WTC11 (cell line): Measurements from ENCODE around the gene BATF2. TPM values are rescaled to one million over a fixed set of nuclear protein-coding genes. Genes with fewer than 3 reads are reported as not detected.

Source experiments
- ATAC-seq: fragments of 200-7000 bp; cut with Tn5 transposase; 2 replicates; pipeline ENCODE4 v1.10.0; 2021; ENCODE audit warnings: mild to moderate bottlenecking, moderate library complexity
- CTCF ChIA-PET: fragments of 300-600 bp; sonication (Branson Sonifier 250); formaldehyde crosslinking; loops from one replicate; lab custom pipeline; 2021; ENCODE audit warnings: antibody characterized with exemption; lab: Charles Lee
- POLR2A ChIA-PET: fragments of 350-600 bp; sonication (Branson Sonifier 250); formaldehyde crosslinking; loops from one replicate; lab custom pipeline; 2021; ENCODE audit warnings: antibody characterized with exemption; lab: Charles Lee
- DNase-seq: peaks from one replicate; pipeline ENCODE4 v3.0.0; 2021; ENCODE audit warnings: low spot score
- H3K27ac Mint-ChIP-seq: 2 replicates; pipeline ENCODE4 v1.8.0; 2021; ENCODE audit warnings: mixed read lengths
- H3K27me3 Mint-ChIP-seq: 2 replicates; pipeline ENCODE4 v1.8.0; 2021; ENCODE audit warnings: low read depth, mild to moderate bottlenecking, moderate library complexity, mixed read lengths
- H3K36me3 Mint-ChIP-seq: 2 replicates; pipeline ENCODE4 v1.8.0; 2021; ENCODE audit warnings: mixed read lengths
- H3K4me1 Mint-ChIP-seq: 2 replicates; pipeline ENCODE4 v1.8.0; 2022; ENCODE audit warnings: mixed read lengths
- H3K4me3 Mint-ChIP-seq: 2 replicates; pipeline ENCODE4 v1.8.0; 2021; ENCODE audit warnings: mild to moderate bottlenecking, moderate library complexity, mixed read lengths
- H3K9me3 Mint-ChIP-seq: 2 replicates; pipeline ENCODE4 v1.8.0; 2021; ENCODE audit warnings: mixed read lengths
- AFF4 ChIP-seq: sonication (generic); formaldehyde crosslinking; IDR thresholded peaks from 2 replicates; pipeline ENCODE4 v1.8.1; 2023; ENCODE audit warnings: mild to moderate bottlenecking, missing genetic modification reagents, borderline replicate concordance
- EMX1 ChIP-seq: fragments of 250-450 bp; sonication (Bioruptor Pico); IDR thresholded peaks from 2 replicates; pipeline ENCODE4 v1.8.0; 2021; ENCODE audit warnings: mild to moderate bottlenecking
- ERG ChIP-seq: fragments of 250-450 bp; sonication (Bioruptor Pico); IDR thresholded peaks from 2 replicates; pipeline ENCODE4 v1.8.0; 2021; ENCODE audit warnings: mild to moderate bottlenecking
- FOXJ3 ChIP-seq: sonication (generic); formaldehyde crosslinking; IDR thresholded peaks from 2 replicates; pipeline ENCODE4 v1.9.0; 2021; ENCODE audit warnings: missing genetic modification reagents, mild to moderate bottlenecking, borderline replicate concordance
- GRHL2 ChIP-seq: fragments of 250-450 bp; sonication (Bioruptor Pico); IDR thresholded peaks from 2 replicates; pipeline ENCODE4 v1.8.0; 2022; ENCODE audit warnings: mild to moderate bottlenecking, moderate library complexity; ENCODE audit not compliant: insufficient replicate concordance, severe bottlenecking
- HMGA2 ChIP-seq: fragments of 250-450 bp; sonication (Bioruptor Pico); IDR thresholded peaks from 2 replicates; pipeline ENCODE4 v1.4.0; 2021; ENCODE audit warnings: mild to moderate bottlenecking, moderate library complexity
- IRF1 ChIP-seq: sonication (generic); formaldehyde crosslinking; IDR thresholded peaks from 2 replicates; pipeline ENCODE4 v1.8.0; 2023; ENCODE audit warnings: missing genetic modification reagents
- IRF2 ChIP-seq: sonication (generic); formaldehyde crosslinking; IDR thresholded peaks from 2 replicates; pipeline ENCODE4 v1.8.0; 2022; ENCODE audit warnings: low read depth, missing genetic modification reagents, borderline replicate concordance
- JAZF1 ChIP-seq: fragments of 250-450 bp; sonication (Bioruptor Pico); IDR thresholded peaks from 2 replicates; pipeline ENCODE4 v1.9.0; 2021; ENCODE audit warnings: moderate library complexity, mild to moderate bottlenecking, inconsistent platforms
- KAT7 ChIP-seq: sonication (generic); formaldehyde crosslinking; IDR thresholded peaks from 2 replicates; pipeline ENCODE4 v1.8.1; 2023; ENCODE audit warnings: missing genetic modification reagents, mild to moderate bottlenecking, borderline replicate concordance
- MYBL2 ChIP-seq: sonication (generic); formaldehyde crosslinking; IDR thresholded peaks from 2 replicates; pipeline ENCODE4 v1.8.1; 2023; ENCODE audit warnings: mild to moderate bottlenecking, moderate library complexity, missing genetic modification reagents
- NFATC4 ChIP-seq: fragments of 250-450 bp; sonication (Bioruptor Pico); IDR thresholded peaks from 2 replicates; pipeline ENCODE4 v1.9.0; 2021; ENCODE audit warnings: mild to moderate bottlenecking
- NR3C1 ChIP-seq: sonication (generic); formaldehyde crosslinking; conservative IDR thresholded peaks from 2 replicates; pipeline ENCODE4 v1.8.1; 2023; ENCODE audit warnings: low read depth, mild to moderate bottlenecking, missing genetic modification reagents
- OVOL2 ChIP-seq: fragments of 250-450 bp; sonication (Bioruptor Pico); IDR thresholded peaks from 2 replicates; pipeline ENCODE4 v1.9.0; 2021; ENCODE audit warnings: mild to moderate bottlenecking, borderline replicate concordance
- PRDM15 ChIP-seq: sonication (generic); formaldehyde crosslinking; IDR thresholded peaks from 2 replicates; pipeline ENCODE4 v1.8.0; 2022; ENCODE audit warnings: missing genetic modification reagents
- PREB ChIP-seq: sonication (generic); formaldehyde crosslinking; IDR thresholded peaks from 2 replicates; pipeline ENCODE4 v1.8.1; 2022; ENCODE audit warnings: mild to moderate bottlenecking, missing genetic modification reagents, moderate library complexity, borderline replicate concordance
- PRRX2 ChIP-seq: fragments of 250-450 bp; sonication (Bioruptor Pico); IDR thresholded peaks from 2 replicates; pipeline ENCODE4 v1.8.0; 2021; ENCODE audit warnings: mild to moderate bottlenecking
- SP1 ChIP-seq: sonication (generic); formaldehyde crosslinking; conservative IDR thresholded peaks from 2 replicates; pipeline ENCODE4 v1.8.1; 2022; ENCODE audit warnings: missing genetic modification reagents
- ZBTB21 ChIP-seq: sonication (generic); formaldehyde crosslinking; IDR thresholded peaks from 2 replicates; pipeline ENCODE4 v1.8.1; 2023; ENCODE audit warnings: mild to moderate bottlenecking, missing genetic modification reagents, borderline replicate concordance
- ZBTB43 ChIP-seq: sonication (generic); formaldehyde crosslinking; IDR thresholded peaks from 2 replicates; pipeline ENCODE4 v1.8.1; 2023; ENCODE audit warnings: mild to moderate bottlenecking, missing genetic modification reagents
- ZMAT4 ChIP-seq: fragments of 250-450 bp; sonication (Bioruptor Pico); IDR thresholded peaks from 2 replicates; pipeline ENCODE4 v1.9.0; 2021; ENCODE audit warnings: mild to moderate bottlenecking
- total RNA-seq: library from RNA; stranded (reverse); gene quantifications from 3 replicates; pipeline ENCODE4 v1.2.3, GENCODE V29; 2021

The BATF2 gene
- total RNA-seq, 1 experiment from 2014 or later = 1.3 TPM

- no peak for TF ChIP-seq GRHL2 (CRISPR knock-in tag)
- 0 out of 2 replicates have a peak, but pooled peaks have one; percentile 3 for TF ChIP-seq HMGA2
- no peak for TF ChIP-seq NFATC4
- TF ChIP-seq, all 79 proteins: peak for 1
- Mint-ChIP-seq H3K4me3 (peak overlapping the region; percentile 85), H3K27ac (peak overlapping the region; percentile 96), H3K36me3 (peaks cover 5% of the 10 kb centered on the region), H3K4me1 (peaks cover 9% of the 10 kb centered on the region), H3K9me3 (no peaks in the 10 kb centered on the region), H3K27me3 (no peaks in the 10 kb centered on the region)
- POLR2A ChIA-PET = interaction anchor here (0.7 kb wide), 1 partner anchor 82 kb away, joined by 3 read pairs; the partner anchor contains the start of genes FAU and MRPL49
- CTCF ChIA-PET = interaction anchor here (1.0 to 3.4 kb wide), 7 partner anchors 12 to 176 kb away, joined by 3 to 17 read pairs (median 5); partner anchors contain the start of genes ARL2, SNX15 and TM7SF2
- ATAC-seq (no peak), DNase-seq (no peak)
These were observed 43.7 kb upstream of the BATF2 start for GRCh38 chr11:65040520-65040846.

- ATAC-seq (no peak), DNase-seq (no peak)
- Mint-ChIP-seq H3K9me3 (no peaks in the 10 kb centered on the region), H3K4me1 (no peaks in the 10 kb centered on the region), H3K4me3 (no peak overlapping the region), H3K27ac (no peak overlapping the region), H3K27me3 (no peaks in the 10 kb centered on the region), H3K36me3 (no peaks in the 10 kb centered on the region)
- TF ChIP-seq AFF4 (CRISPR knock-in tag) (no peak), IRF2 (CRISPR knock-in tag) (no peak), PRRX2 (CRISPR knock-in tag) (no peak), FOXJ3 (no peak), IRF1 (CRISPR knock-in tag) (no peak), ERG (no peak), KAT7 (CRISPR knock-in tag) (no peak), SP1 (no peak), PRDM15 (CRISPR knock-in tag) (no peak), ZBTB21 (CRISPR knock-in tag) (no peak), JAZF1 (CRISPR knock-in tag) (no peak), NR3C1 (CRISPR knock-in tag) (no peak), MYBL2 (CRISPR knock-in tag) (no peak), ZMAT4 (CRISPR knock-in tag) (no peak), HMGA2 (no peak), PREB (CRISPR knock-in tag) (no peak), EMX1 (CRISPR knock-in tag) (no peak), ZBTB43 (no peak), OVOL2 (CRISPR knock-in tag) (no peak)
- POLR2A ChIA-PET = no interaction called here
- CTCF ChIA-PET = interaction anchor here (0.6 kb wide), 1 partner anchor 258 kb away, joined by 3 read pairs; no protein-coding TSS in a partner anchor
These were observed 40.2 kb upstream of the BATF2 start for GRCh38 chr11:65036931-65037330.
